Activated naive CD8-positive, alpha-beta T cell treated with anti-CD3 and anti-CD28 coated beads for 36 hours (primary cell): Measurements from ENCODE around the gene NME2. TPM values are rescaled to one million over a fixed set of nuclear protein-coding genes. Genes with fewer than 3 reads are reported as not detected.

Experiments used
- DNase-seq: peaks from one replicate; pipeline ENCODE4 v3.0.0; 2021
- H3K27ac Mint-ChIP-seq: one replicate; pipeline ENCODE4 v1.8.0; 2022; ENCODE audit warnings: mild to moderate bottlenecking, moderate library complexity, mixed read lengths
- H3K27me3 Mint-ChIP-seq: one replicate; pipeline ENCODE4 v1.8.0; 2022; ENCODE audit warnings: mild to moderate bottlenecking, mixed read lengths
- H3K36me3 Mint-ChIP-seq: one replicate; pipeline ENCODE4 v1.8.0; 2021; ENCODE audit warnings: mild to moderate bottlenecking, mixed read lengths
- H3K4me1 Mint-ChIP-seq: one replicate; pipeline ENCODE4 v1.8.0; 2021; ENCODE audit warnings: mixed read lengths
- H3K4me3 Mint-ChIP-seq: one replicate; pipeline ENCODE4 v1.8.0; 2022; ENCODE audit warnings: mild to moderate bottlenecking, moderate library complexity, mixed read lengths
- H3K9me3 Mint-ChIP-seq: one replicate; pipeline ENCODE4 v1.8.0; 2022; ENCODE audit warnings: mixed read lengths
- total RNA-seq, 2 experiments: library from RNA; stranded (reverse); gene quantifications; one replicate each; pipeline ENCODE4 v1.2.3, GENCODE V29; 2021

The NME2 gene
- total RNA-seq, 2 experiments from 2014 or later: 983 to 986 TPM

- peaks cover 4% of the 10 kb centered on the region for H3K4me1 Mint-ChIP-seq
- H3K9me3 Mint-ChIP-seq: no peaks in the 10 kb centered on the region
- no peak overlapping the region for H3K4me3 Mint-ChIP-seq
- no peaks in the 10 kb centered on the region for H3K27me3 Mint-ChIP-seq
- DNase-seq: no peak
- H3K27ac Mint-ChIP-seq: no peak overlapping the region
- no peaks in the 10 kb centered on the region for H3K36me3 Mint-ChIP-seq
These were observed 23.6 kb upstream of the NME2 start for GRCh38 chr17:51142597-51142996.

- Mint-ChIP-seq H3K9me3 (no peaks in the 10 kb centered on the region), H3K4me3 (no peak overlapping the region), H3K36me3 (no peaks in the 10 kb centered on the region), H3K27me3 (no peaks in the 10 kb centered on the region), H3K27ac (no peak overlapping the region), H3K4me1 (peaks cover 8% of the 10 kb centered on the region)
- no peak for DNase-seq
These were observed 21.8 kb upstream of the NME2 start for GRCh38 chr17:51144266-51145022.

- peaks cover 8% of the 10 kb centered on the region for H3K4me1 Mint-ChIP-seq
- no peaks in the 10 kb centered on the region for H3K36me3 Mint-ChIP-seq
- H3K27ac Mint-ChIP-seq: no peak overlapping the region
- no peak overlapping the region for H3K4me3 Mint-ChIP-seq
- no peak for DNase-seq
- H3K9me3 Mint-ChIP-seq: no peaks in the 10 kb centered on the region
- H3K27me3 Mint-ChIP-seq: no peaks in the 10 kb centered on the region
These were observed 18.6 kb upstream of the NME2 start for GRCh38 chr17:51147650-51148049.

- no peak for DNase-seq
- H3K9me3 Mint-ChIP-seq: no peaks in the 10 kb centered on the region
- no peak overlapping the region for H3K4me3 Mint-ChIP-seq
- no peaks in the 10 kb centered on the region for H3K27me3 Mint-ChIP-seq
- no peak overlapping the region for H3K27ac Mint-ChIP-seq
- H3K4me1 Mint-ChIP-seq: peaks cover 8% of the 10 kb centered on the region
- no peaks in the 10 kb centered on the region for H3K36me3 Mint-ChIP-seq
These were observed 17.0 kb upstream of the NME2 start for GRCh38 chr17:51149163-51149562.

- peaks cover 7% of the 10 kb centered on the region for H3K36me3 Mint-ChIP-seq
- H3K4me1 Mint-ChIP-seq: peaks cover 19% of the 10 kb centered on the region
- no peak for DNase-seq
- H3K4me3 Mint-ChIP-seq: no peak overlapping the region
- no peaks in the 10 kb centered on the region for H3K27me3 Mint-ChIP-seq
- H3K27ac Mint-ChIP-seq: no peak overlapping the region
- no peaks in the 10 kb centered on the region for H3K9me3 Mint-ChIP-seq
These were observed 15.3 kb upstream of the NME2 start for GRCh38 chr17:51150932-51151331.

- no peaks in the 10 kb centered on the region for H3K9me3 Mint-ChIP-seq
- H3K27me3 Mint-ChIP-seq: no peaks in the 10 kb centered on the region
- no peak for DNase-seq
- H3K4me3 Mint-ChIP-seq: no peak overlapping the region
- peaks cover 21% of the 10 kb centered on the region for H3K36me3 Mint-ChIP-seq
- no peak overlapping the region for H3K27ac Mint-ChIP-seq
- H3K4me1 Mint-ChIP-seq: peaks cover 25% of the 10 kb centered on the region
These were observed 13.4 kb upstream of the NME2 start for GRCh38 chr17:51152766-51153209.

- no peak within 1 kb of the TSS for H3K27ac Mint-ChIP-seq
- no peak within 1 kb of the TSS for H3K4me3 Mint-ChIP-seq
- H3K27me3 Mint-ChIP-seq: no peaks in the 10 kb centered on the region
- peak; percentile 98 for DNase-seq
- H3K36me3 Mint-ChIP-seq: peaks cover 24% of the 10 kb centered on the region
- H3K4me1 Mint-ChIP-seq: peaks cover 23% of the 10 kb centered on the region
- no peaks in the 10 kb centered on the region for H3K9me3 Mint-ChIP-seq
These were observed 12.8 kb upstream of the NME2 start, which contains the start of gene NME1 for GRCh38 chr17:51153210-51154072. TSS of gene NME1 (plus strand) at chr17:51153559. CDS start at chr17:51155655, 2,096 bp downstream.

GRCh38 chr17:51154176-51154575, 12.0 kb upstream of the NME2 start:
- Mint-ChIP-seq H3K4me3 (no peak overlapping the region), H3K27ac (no peak overlapping the region), H3K9me3 (no peaks in the 10 kb centered on the region), H3K36me3 (peaks cover 26% of the 10 kb centered on the region), H3K27me3 (no peaks in the 10 kb centered on the region), H3K4me1 (peaks cover 23% of the 10 kb centered on the region)
- no peak for DNase-seq

GRCh38 chr17:51155416-51155815, 10.8 kb upstream of the NME2 start:
- DNase-seq: no peak
- Mint-ChIP-seq H3K9me3 (no peaks in the 10 kb centered on the region), H3K4me1 (peaks cover 26% of the 10 kb centered on the region), H3K27ac (no peak overlapping the region), H3K36me3 (peaks cover 33% of the 10 kb centered on the region), H3K4me3 (no peak overlapping the region), H3K27me3 (no peaks in the 10 kb centered on the region)

GRCh38 chr17:51159604-51160003, 6.6 kb upstream of the NME2 start:
- H3K36me3 Mint-ChIP-seq: peaks cover 58% of the 10 kb centered on the region

GRCh38 chr17:51161541-51161940, 4.7 kb upstream of the NME2 start:
- Mint-ChIP-seq H3K27ac (no peak overlapping the region), H3K9me3 (no peaks in the 10 kb centered on the region), H3K27me3 (peaks cover 4% of the 10 kb centered on the region), H3K4me1 (peaks cover 27% of the 10 kb centered on the region), H3K36me3 (peaks cover 55% of the 10 kb centered on the region), H3K4me3 (no peak overlapping the region)
- no peak for DNase-seq

More at GRCh38 chr17:51159604-51160003, 6.6 kb upstream of the NME2 start:
- Mint-ChIP-seq H3K27me3 (no peaks in the 10 kb centered on the region), H3K27ac (no peak overlapping the region), H3K4me1 (peaks cover 26% of the 10 kb centered on the region), H3K4me3 (no peak overlapping the region), H3K9me3 (no peaks in the 10 kb centered on the region)
- DNase-seq: no peak

GRCh38 chr17:51164911-51165679, 1.1 kb upstream of the NME2 start:
- peak overlapping the region; percentile 94 for H3K27ac Mint-ChIP-seq
- peaks cover 4% of the 10 kb centered on the region for H3K27me3 Mint-ChIP-seq
- no peaks in the 10 kb centered on the region for H3K9me3 Mint-ChIP-seq
- peaks cover 56% of the 10 kb centered on the region for H3K36me3 Mint-ChIP-seq
- peaks cover 26% of the 10 kb centered on the region for H3K4me1 Mint-ChIP-seq
- peak overlapping the region; percentile 89 for H3K4me3 Mint-ChIP-seq
- DNase-seq: no peak

GRCh38 chr17:51165680-51166197, 472 bp upstream of the NME2 start:
- Mint-ChIP-seq H3K27ac (peak overlapping the region; percentile 94), H3K36me3 (peaks cover 55% of the 10 kb centered on the region), H3K9me3 (no peaks in the 10 kb centered on the region), H3K4me3 (peak overlapping the region; percentile 89), H3K27me3 (peaks cover 4% of the 10 kb centered on the region), H3K4me1 (peaks cover 26% of the 10 kb centered on the region)
- DNase-seq: no peak

- Mint-ChIP-seq H3K4me1 (peaks cover 28% of the 10 kb centered on the region), H3K27ac (peak overlapping the region; percentile 94), H3K36me3 (peaks cover 50% of the 10 kb centered on the region), H3K27me3 (peaks cover 4% of the 10 kb centered on the region), H3K4me3 (peak overlapping the region; percentile 92), H3K9me3 (no peaks in the 10 kb centered on the region)
- DNase-seq: peak; percentile 78
These were observed 1.0 kb downstream of the NME2 start for GRCh38 chr17:51166987-51167931.
